Hepatocyte (in vitro differentiated cells): ENCODE results near the gene TEKT2. TPM values are rescaled to one million over a fixed set of nuclear protein-coding genes. Genes with fewer than 3 reads are reported as not detected.

Experiments used
- DNase-seq: peaks from one replicate; pipeline ENCODE4 v3.0.0-alpha.2; 2016; ENCODE audit warnings: low spot score
- H2AFZ ChIP-seq: fragments of 200-600 bp; sonication (generic); 2 replicates; pipeline ENCODE4 v1.6.0; 2016; ENCODE audit warnings: antibody characterized with exemption, mild to moderate bottlenecking
- H3K27ac ChIP-seq: fragments of 200-600 bp; sonication (generic); 2 replicates; pipeline ENCODE4 v1.5.1; 2016; ENCODE audit warnings: mild to moderate bottlenecking
- H3K27me3 ChIP-seq: fragments of 200-600 bp; sonication (generic); 2 replicates; pipeline ENCODE4 v1.6.1; 2016
- H3K36me3 ChIP-seq: fragments of 200-600 bp; sonication (generic); replicated peaks from 2 replicates; pipeline ENCODE4 v1.5.1; 2016; ENCODE audit warnings: low read depth; ENCODE audit not compliant: insufficient read depth
- H3K4me1 ChIP-seq: fragments of 200-600 bp; sonication (generic); 2 replicates; pipeline ENCODE4 v1.5.1; 2016; ENCODE audit warnings: mild to moderate bottlenecking, moderate library complexity; ENCODE audit not compliant: insufficient read depth
- H3K4me2 ChIP-seq: fragments of 200-600 bp; sonication (generic); 2 replicates; pipeline ENCODE4 v1.6.0; 2016
- H3K4me3 ChIP-seq: fragments of 200-600 bp; sonication (generic); 2 replicates; pipeline ENCODE4 v1.5.1; 2016; ENCODE audit warnings: mild to moderate bottlenecking
- H3K79me2 ChIP-seq: fragments of 200-600 bp; sonication (generic); 2 replicates; pipeline ENCODE4 v1.6.0; 2017; ENCODE audit warnings: mild to moderate bottlenecking
- H3K9me2 ChIP-seq: fragments of 200-600 bp; sonication (generic); replicated peaks from 2 replicates; pipeline ENCODE4 v1.6.0; 2017; ENCODE audit warnings: mild to moderate bottlenecking; ENCODE audit not compliant: insufficient read depth
- H3K9me3 ChIP-seq: fragments of 200-600 bp; sonication (generic); 2 replicates; pipeline ENCODE4 v1.5.1; 2016; ENCODE audit warnings: low read depth, mild to moderate bottlenecking
- H4K20me1 ChIP-seq: fragments of 200-600 bp; sonication (generic); 2 replicates; pipeline ENCODE4 v1.6.0; 2016; ENCODE audit warnings: mild to moderate bottlenecking; ENCODE audit not compliant: insufficient read depth, poor library complexity, severe bottlenecking
- CTCF ChIP-seq: fragments of 200-600 bp; sonication (generic); IDR thresholded peaks from 2 replicates; pipeline ENCODE4 v1.5.1; 2016; ENCODE audit warnings: antibody characterized with exemption, mild to moderate bottlenecking; ENCODE audit not compliant: poor library complexity
- EZH2 ChIP-seq: fragments of 200-600 bp; sonication (generic); IDR thresholded peaks from 2 replicates; pipeline ENCODE4 v1.6.1; 2016; ENCODE audit warnings: antibody characterized with exemption, mild to moderate bottlenecking, borderline replicate concordance
- EZH2phosphoT487 ChIP-seq: fragments of 200-600 bp; sonication (generic); IDR thresholded peaks from one replicate; pipeline ENCODE4 v1.6.1; 2018; ENCODE audit warnings: antibody characterized with exemption, mild to moderate bottlenecking, low read depth, moderate library complexity; ENCODE audit not compliant: unreplicated experiment, severe bottlenecking
- WGBS: methylation state at CpG from one replicate; pipeline ENCODE4 v1.1.6; 2016; ENCODE audit warnings: low lambda C conversion rate; ENCODE audit errors: missing lambda C conversion rate; 5-methylcytosine and 5-hydroxymethylcytosine counted together
- polyA plus RNA-seq: library from polyadenylated mRNA; unstranded; fragments of >200 nt; fragmentation: Nextera tagmentation; extraction: Ambion mirVana; gene quantifications from 2 replicates; pipeline ENCODE4 v1.2.1, GENCODE V29; 2016
- total RNA-seq: library from RNA; depleted of rRNA; stranded (reverse); fragments of >200 nt; gene quantifications from 2 replicates; pipeline ENCODE4 v1.2.3, GENCODE V29; 2014

Gene TEKT2
- total and polyA plus RNA-seq, 2 experiments from 2014 or later: 1.1 to 1.4 TPM

GRCh38 chr1:36076979-36077573 lies 6.8 kb upstream of the TEKT2 start:
- H3K9me2 ChIP-seq: no peaks in the 10 kb centered on the region
- H3K27ac ChIP-seq: no peak overlapping the region
- no peaks in the 10 kb centered on the region for H3K36me3 ChIP-seq
- H3K4me1 ChIP-seq: no peaks in the 10 kb centered on the region
- H3K79me2 ChIP-seq: no peaks in the 10 kb centered on the region
- no peaks in the 10 kb centered on the region for H3K27me3 ChIP-seq
- no peaks in the 10 kb centered on the region for H3K9me3 ChIP-seq
- H3K4me3 ChIP-seq: no peak overlapping the region
- no peak overlapping the region for H3K4me2 ChIP-seq
- 70% methylated on average over 4 of the region's 4 CpGs for WGBS
- TF ChIP-seq EZH2phosphoT487 (no peak), EZH2 (no peak), CTCF (no peak)
- DNase-seq: no peak
- no peaks in the 10 kb centered on the region for H4K20me1 ChIP-seq
- no peak overlapping the region for H2AFZ ChIP-seq

- no peak overlapping the region for H3K27ac ChIP-seq
- H3K9me2 ChIP-seq: no peaks in the 10 kb centered on the region
- H3K4me3 ChIP-seq: no peak overlapping the region
- H3K79me2 ChIP-seq: no peaks in the 10 kb centered on the region
- H2AFZ ChIP-seq: no peak overlapping the region
- H3K36me3 ChIP-seq: no peaks in the 10 kb centered on the region
- no peak for TF ChIP-seq EZH2
- TF ChIP-seq EZH2phosphoT487: no peak
- WGBS: 72% methylated on average over 3 of the region's 3 CpGs
- peaks cover 4% of the 10 kb centered on the region for H3K4me1 ChIP-seq
- H3K9me3 ChIP-seq: no peaks in the 10 kb centered on the region
- H3K27me3 ChIP-seq: no peaks in the 10 kb centered on the region
- DNase-seq: no peak
- H4K20me1 ChIP-seq: no peaks in the 10 kb centered on the region
- no peak overlapping the region for H3K4me2 ChIP-seq
These were observed 3.7 kb upstream of the TEKT2 start for GRCh38 chr1:36080236-36080635.

- no peak for DNase-seq
- H2AFZ ChIP-seq: no peak overlapping the region
- no peaks in the 10 kb centered on the region for H3K9me3 ChIP-seq
- H3K4me1 ChIP-seq: peaks cover 4% of the 10 kb centered on the region
- no peaks in the 10 kb centered on the region for H3K27me3 ChIP-seq
- no peak overlapping the region for H3K4me3 ChIP-seq
- no peaks in the 10 kb centered on the region for H3K36me3 ChIP-seq
- no peak for TF ChIP-seq CTCF
- TF ChIP-seq EZH2: no peak
- TF ChIP-seq EZH2phosphoT487: no peak
- no peaks in the 10 kb centered on the region for H3K79me2 ChIP-seq
- no peaks in the 10 kb centered on the region for H3K9me2 ChIP-seq
- no peak overlapping the region for H3K4me2 ChIP-seq
- WGBS: 76% methylated on average over 6 of the region's 6 CpGs
- H4K20me1 ChIP-seq: no peaks in the 10 kb centered on the region
- no peak overlapping the region for H3K27ac ChIP-seq
These were observed 3.1 kb upstream of the TEKT2 start for GRCh38 chr1:36080801-36081200.

GRCh38 chr1:36081926-36082485 lies 1.9 kb upstream of the TEKT2 start:
- H3K27me3 ChIP-seq: no peaks in the 10 kb centered on the region
- TF ChIP-seq CTCF: no peak
- no peak overlapping the region for H3K4me2 ChIP-seq
- no peak overlapping the region for H3K4me3 ChIP-seq
- H3K79me2 ChIP-seq: no peaks in the 10 kb centered on the region
- H3K27ac ChIP-seq: no peak overlapping the region
- no peaks in the 10 kb centered on the region for H3K9me2 ChIP-seq
- H3K9me3 ChIP-seq: no peaks in the 10 kb centered on the region
- WGBS: 82% methylated on average over 3 of the region's 3 CpGs
- H3K36me3 ChIP-seq: no peaks in the 10 kb centered on the region
- no peaks in the 10 kb centered on the region for H4K20me1 ChIP-seq
- H2AFZ ChIP-seq: no peak overlapping the region
- DNase-seq: no peak
- peaks cover 4% of the 10 kb centered on the region for H3K4me1 ChIP-seq
